Omental fat pad (tissue), 4 donors: ENCODE data around the gene NME3. TPM values are rescaled to one million over a fixed set of nuclear protein-coding genes. Genes with fewer than 3 reads are reported as not detected.

ENCODE experiments used
- ATAC-seq: fragments of 150-250 bp; one replicate; pipeline ENCODE4 v1.9.1; 2016; ENCODE audit warnings: mild to moderate bottlenecking, moderate library complexity; ENCODE audit not compliant: low FRiP score
- DNase-seq: peaks from one replicate; pipeline ENCODE4 v3.0.0-alpha.2; 2019; ENCODE audit warnings: low spot score
- total RNA-seq, 4 donors: library from RNA; depleted of rRNA; stranded (reverse); fragments of >200 nt; gene quantifications; one replicate each; pipeline ENCODE4 v1.1.0, GENCODE V29; 2016
- TF ChIP-seq, protein P1 (sequence below), 3 donors: fragments of 450-650 bp; IDR thresholded peaks; one replicate each; pipeline ENCODE4 v1.5.1; 2016 to 2017; ENCODE audit warnings: antibody characterized with exemption in 3 of 3, mild to moderate bottlenecking in 3 of 3, moderate library complexity in 2 of 3

NME3 gene
- total RNA-seq, 4 donors from 2014 or later, result 51.4 to 83.2 (median 69.6) TPM

DNA sequence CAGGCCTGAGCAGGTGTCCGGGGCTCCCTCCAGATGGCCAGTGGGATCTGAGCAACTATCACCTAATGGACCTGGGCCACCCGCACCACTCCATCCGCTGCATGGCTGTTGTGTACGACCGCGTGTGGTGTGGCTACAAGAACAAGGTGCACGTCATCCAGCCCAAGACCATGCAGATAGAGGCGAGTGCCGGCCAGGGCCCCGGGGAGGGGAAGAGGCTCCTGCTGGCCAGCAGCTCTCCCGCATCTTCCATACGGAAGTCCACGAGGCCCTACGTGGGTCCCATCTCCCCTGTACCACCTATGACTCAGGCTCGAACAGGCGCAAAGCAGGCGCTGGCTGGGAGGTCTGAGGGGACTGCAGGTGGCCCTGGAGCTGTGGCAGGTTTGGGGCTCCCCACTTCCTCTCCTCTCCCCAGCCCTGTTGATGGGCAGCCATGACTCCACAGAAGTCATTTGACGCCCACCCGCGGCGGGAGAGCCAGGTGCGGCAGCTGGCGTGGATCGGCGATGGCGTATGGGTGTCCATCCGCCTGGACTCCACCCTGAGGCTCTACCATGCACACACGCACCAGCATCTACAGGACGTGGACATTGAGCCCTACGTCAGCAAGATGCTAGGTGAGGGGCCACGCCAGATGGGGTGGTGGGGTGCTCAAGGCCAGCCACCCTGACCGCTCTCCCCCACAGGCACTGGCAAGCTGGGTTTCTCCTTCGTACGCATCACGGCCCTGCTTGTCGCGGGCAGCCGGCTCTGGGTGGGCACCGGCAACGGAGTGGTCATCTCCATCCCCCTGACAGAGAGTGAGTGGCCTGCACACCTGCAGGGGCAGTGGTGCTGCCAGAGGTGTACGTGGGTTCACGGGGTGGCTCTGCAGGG lies 4.0 kb downstream of the NME3 start:
- TF ChIP-seq, protein P1, sequence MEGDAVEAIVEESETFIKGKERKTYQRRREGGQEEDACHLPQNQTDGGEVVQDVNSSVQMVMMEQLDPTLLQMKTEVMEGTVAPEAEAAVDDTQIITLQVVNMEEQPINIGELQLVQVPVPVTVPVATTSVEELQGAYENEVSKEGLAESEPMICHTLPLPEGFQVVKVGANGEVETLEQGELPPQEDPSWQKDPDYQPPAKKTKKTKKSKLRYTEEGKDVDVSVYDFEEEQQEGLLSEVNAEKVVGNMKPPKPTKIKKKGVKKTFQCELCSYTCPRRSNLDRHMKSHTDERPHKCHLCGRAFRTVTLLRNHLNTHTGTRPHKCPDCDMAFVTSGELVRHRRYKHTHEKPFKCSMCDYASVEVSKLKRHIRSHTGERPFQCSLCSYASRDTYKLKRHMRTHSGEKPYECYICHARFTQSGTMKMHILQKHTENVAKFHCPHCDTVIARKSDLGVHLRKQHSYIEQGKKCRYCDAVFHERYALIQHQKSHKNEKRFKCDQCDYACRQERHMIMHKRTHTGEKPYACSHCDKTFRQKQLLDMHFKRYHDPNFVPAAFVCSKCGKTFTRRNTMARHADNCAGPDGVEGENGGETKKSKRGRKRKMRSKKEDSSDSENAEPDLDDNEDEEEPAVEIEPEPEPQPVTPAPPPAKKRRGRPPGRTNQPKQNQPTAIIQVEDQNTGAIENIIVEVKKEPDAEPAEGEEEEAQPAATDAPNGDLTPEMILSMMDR (IDR thresholded peaks at IDR 0.05), result no peak
- DNase-seq (no peak), ATAC-seq (no peak)

DNA sequence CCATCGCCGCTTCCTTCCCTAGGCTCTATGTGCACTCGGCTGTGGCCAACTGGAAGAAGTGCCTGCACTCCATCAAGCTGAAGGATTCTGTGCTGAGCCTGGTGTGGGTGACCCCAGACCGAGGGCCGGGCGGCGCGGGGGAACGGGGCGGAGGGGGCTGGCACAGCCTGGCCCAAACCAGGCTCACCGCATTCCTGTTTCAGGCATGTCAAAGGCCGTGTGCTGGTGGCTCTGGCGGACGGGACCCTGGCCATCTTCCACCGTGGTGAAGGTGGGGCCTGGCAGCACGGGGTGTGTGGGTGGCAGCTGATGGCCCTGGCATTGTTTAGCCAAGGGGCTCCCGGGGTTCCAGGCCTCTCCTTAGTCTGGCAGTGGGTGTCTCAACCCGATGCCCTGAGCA lies 4.6 kb downstream of the NME3 start:
- TF ChIP-seq, protein P1 (IDR thresholded peaks at IDR 0.05), result no peak
- ATAC-seq (no peak), DNase-seq (no peak)

DNA sequence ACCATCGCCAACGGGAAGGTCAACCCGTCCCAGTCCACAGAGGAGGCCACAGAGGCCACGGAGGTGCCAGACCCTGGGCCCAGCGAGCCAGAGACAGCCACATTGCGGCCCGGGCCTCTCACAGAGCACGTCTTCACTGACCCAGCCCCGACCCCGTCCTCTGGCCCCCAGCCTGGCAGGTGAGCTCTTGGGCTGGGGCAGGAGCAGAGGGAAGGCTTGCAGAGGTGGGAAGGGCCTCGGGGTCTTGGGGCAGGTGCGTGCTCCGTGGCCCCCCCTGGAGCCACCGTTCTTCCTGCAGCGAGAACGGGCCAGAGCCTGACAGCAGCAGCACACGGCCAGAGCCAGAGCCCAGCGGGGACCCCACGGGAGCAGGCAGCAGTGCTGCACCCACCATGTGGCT lies 5.1 kb downstream of the NME3 start:
- ATAC-seq (no peak), DNase-seq (no peak)
- TF ChIP-seq, protein P1 (IDR thresholded peaks at IDR 0.05), result no peak

DNA sequence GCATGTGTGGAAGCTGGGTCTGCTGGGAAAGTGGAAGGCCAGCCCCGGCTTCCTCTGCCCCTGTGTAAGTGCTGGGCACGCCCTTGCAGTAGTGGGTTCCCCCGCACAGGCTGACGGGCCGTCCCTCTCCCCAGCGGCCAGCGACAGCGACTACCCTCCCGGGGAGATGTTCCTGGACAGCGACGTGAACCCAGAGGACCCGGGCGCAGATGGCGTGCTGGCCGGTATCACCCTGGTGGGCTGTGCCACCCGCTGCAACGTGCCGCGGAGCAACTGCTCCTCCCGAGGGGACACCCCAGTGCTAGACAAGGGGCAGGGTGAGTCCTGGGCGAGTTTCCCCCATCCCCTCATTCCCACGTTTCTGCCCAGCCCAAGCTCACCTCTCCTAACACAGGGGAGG lies 5.5 kb downstream of the NME3 start:
- no peak for ATAC-seq
- no peak for DNase-seq
- TF ChIP-seq, protein P1 (IDR thresholded peaks at IDR 0.05), result no peak

DNA sequence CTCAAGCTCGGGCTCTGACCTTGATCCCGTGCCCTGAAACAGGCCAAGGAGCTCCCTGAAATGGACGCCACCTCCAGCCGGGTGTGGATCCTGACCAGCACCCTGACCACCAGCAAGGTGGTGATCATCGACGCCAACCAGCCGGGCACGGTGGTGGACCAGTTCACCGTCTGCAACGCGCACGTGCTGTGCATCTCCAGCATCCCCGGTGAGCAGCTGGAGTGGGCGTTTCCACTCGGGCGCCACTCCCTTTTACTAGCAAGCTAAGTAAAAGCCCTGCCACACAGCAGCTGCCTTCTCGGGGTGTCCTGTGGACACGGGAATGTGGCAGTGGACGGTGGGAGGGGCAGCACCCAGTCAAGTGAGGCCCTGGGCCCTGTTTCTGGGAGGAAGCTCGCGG lies 6.4 kb downstream of the NME3 start:
- ATAC-seq (no peak), DNase-seq (no peak)
- TF ChIP-seq, protein P1 (IDR thresholded peaks at IDR 0.05), result no peak

DNA sequence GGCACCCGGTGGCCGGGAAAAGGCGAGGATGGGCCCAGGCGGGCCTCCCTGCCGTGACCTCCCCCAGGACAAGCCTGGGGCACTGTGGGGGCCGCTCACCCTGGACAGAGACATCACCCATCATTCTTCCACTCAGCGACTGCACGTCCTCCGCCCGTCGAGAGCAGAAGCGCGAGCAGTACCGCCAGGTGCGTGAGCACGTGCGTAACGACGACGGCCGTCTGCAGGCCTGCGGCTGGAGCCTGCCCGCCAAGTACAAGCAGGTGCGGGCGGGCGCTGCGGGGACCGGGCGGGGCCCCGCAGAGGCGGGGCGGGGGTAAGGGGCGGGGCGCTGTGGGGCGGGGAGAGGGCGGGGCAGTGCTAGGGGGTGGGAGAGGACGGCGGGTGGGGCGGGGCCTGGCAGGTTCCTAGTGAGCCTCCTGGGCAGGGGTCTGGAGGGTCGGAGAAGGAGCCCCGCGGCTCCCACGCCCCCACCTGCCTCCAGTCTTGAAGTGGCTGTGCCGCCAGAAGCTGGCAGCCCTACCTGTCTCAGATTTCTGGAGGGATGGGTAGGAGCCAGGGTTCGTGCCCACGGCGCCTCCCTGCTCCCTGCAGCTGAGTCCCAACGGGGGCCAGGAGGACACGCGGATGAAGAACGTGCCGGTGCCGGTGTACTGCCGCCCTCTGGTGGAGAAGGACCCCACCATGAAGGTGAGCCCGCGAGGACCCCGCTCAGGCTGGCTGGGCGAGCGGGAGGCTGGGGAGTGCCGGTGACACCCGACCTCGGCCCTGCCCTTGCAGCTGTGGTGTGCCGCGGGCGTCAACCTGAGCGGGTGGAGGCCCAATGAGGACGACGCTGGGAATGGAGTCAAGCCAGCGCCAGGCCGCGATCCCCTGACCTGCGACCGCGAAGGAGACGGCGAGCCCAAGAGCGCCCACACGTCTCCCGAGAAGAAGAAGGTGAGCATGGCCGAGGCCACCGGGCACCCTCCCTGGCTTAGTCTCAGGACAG lies 7.5 kb downstream of the NME3 start:
- TF ChIP-seq, protein P1 (IDR thresholded peaks at IDR 0.05), result no peak
- ATAC-seq (no peak), DNase-seq (no peak)
